ENCODE measurements around the gene TAMM41. TPM values are rescaled to one million over a fixed set of nuclear protein-coding genes. Genes with fewer than 3 reads are reported as not detected.

Gene TAMM41
- total RNA-seq, 1 donor from 2014 or later = 13.9 TPM

GRCh38 chr3:11844891-11845290, 1.8 kb downstream of the TAMM41 start:
- Histone ChIP-seq H3K4me2 (ENCODE audit: low read length) (peak overlapping the region; percentile 95), H3K27me3 (ENCODE audit: insufficient read depth, low read length) (no peaks in the 10 kb centered on the region), H4K20me1 (ENCODE audit: insufficient read depth, low read length) (peaks cover 5% of the 10 kb centered on the region), H3K36me3 (ENCODE audit: insufficient read depth, low read length) (peaks cover 21% of the 10 kb centered on the region), H3K9ac (ENCODE audit: low read length) (no peak overlapping the region), H3K4me1 (ENCODE audit: insufficient read depth, low read length) (peaks cover 9% of the 10 kb centered on the region), H3K79me2 (ENCODE audit: insufficient read depth, low read length) (peaks cover 43% of the 10 kb centered on the region), H2AFZ (ENCODE audit: low read depth, low read length) (no peak overlapping the region), H3K9me3 (ENCODE audit: insufficient read depth, low read depth, low read length) (no peaks in the 10 kb centered on the region), H3K27ac (ENCODE audit: low read depth, low read length) (no peak overlapping the region), H3K4me3 (ENCODE audit: insufficient read depth, low read depth, low read length) (no peak overlapping the region)
- H3K36me3 Mint-ChIP-seq (ENCODE audit: low read depth, unreplicated experiment) = peaks cover 18% of the 10 kb centered on the region
- FAIRE-seq = no peak
- H3K9me3 Mint-ChIP-seq (ENCODE audit: unreplicated experiment) = peaks cover under 1% of the 10 kb centered on the region
- TF ChIP-seq CTCF (IDR thresholded peaks at IDR 0.05; ENCODE audit: insufficient read depth, low read depth, low read length) (no peak), EZH2 (IDR thresholded peaks at IDR 0.05; ENCODE audit: insufficient read depth, low read length) (no peak)
- peak overlapping the region; percentile 100 for H3K4me3 Mint-ChIP-seq (ENCODE audit: unreplicated experiment)
- peaks cover 2% of the 10 kb centered on the region for H3K27me3 Mint-ChIP-seq (ENCODE audit: low read depth, unreplicated experiment)
- DNase-seq (ENCODE audit: low read depth) = no peak
- H3K4me1 Mint-ChIP-seq (ENCODE audit: low read depth, unreplicated experiment) = peaks cover 12% of the 10 kb centered on the region
- no peak overlapping the region for H3K27ac Mint-ChIP-seq (ENCODE audit: unreplicated experiment)

GRCh38 chr3:11835028-11835639, 11.6 kb downstream of the TAMM41 start:
- H2AFZ ChIP-seq (ENCODE audit: low read depth, low read length) = no peak overlapping the region
- TF ChIP-seq EZH2 (IDR thresholded peaks at IDR 0.05; ENCODE audit: insufficient read depth, low read length) (no peak), CTCF (IDR thresholded peaks at IDR 0.05; ENCODE audit: insufficient read depth, low read depth, low read length) (peak; percentile 39)
- Mint-ChIP-seq H3K36me3 (ENCODE audit: low read depth, unreplicated experiment) (peaks cover 14% of the 10 kb centered on the region), H3K9me3 (ENCODE audit: unreplicated experiment) (peaks cover 3% of the 10 kb centered on the region), H3K4me3 (ENCODE audit: unreplicated experiment) (no peak overlapping the region), H3K27ac (ENCODE audit: unreplicated experiment) (no peak overlapping the region), H3K4me1 (ENCODE audit: low read depth, unreplicated experiment) (peaks cover 7% of the 10 kb centered on the region), H3K27me3 (ENCODE audit: low read depth, unreplicated experiment) (no peaks in the 10 kb centered on the region)
- H3K4me2 ChIP-seq (ENCODE audit: low read length) = no peak overlapping the region
- no peaks in the 10 kb centered on the region for H3K9me3 ChIP-seq (ENCODE audit: insufficient read depth, low read depth, low read length)
- H3K4me1 ChIP-seq (ENCODE audit: insufficient read depth, low read length) = no peaks in the 10 kb centered on the region
- no peak overlapping the region for H3K27ac ChIP-seq (ENCODE audit: low read depth, low read length)
- no peaks in the 10 kb centered on the region for H3K27me3 ChIP-seq (ENCODE audit: insufficient read depth, low read length)
- peaks cover 25% of the 10 kb centered on the region for H3K36me3 ChIP-seq (ENCODE audit: insufficient read depth, low read length)
- peak; percentile 8 for DNase-seq (ENCODE audit: low read depth)
- H4K20me1 ChIP-seq (ENCODE audit: insufficient read depth, low read length) = peaks cover 19% of the 10 kb centered on the region
- peak; percentile 79 for FAIRE-seq
- H3K4me3 ChIP-seq (ENCODE audit: insufficient read depth, low read depth, low read length) = no peak overlapping the region
- no peaks in the 10 kb centered on the region for H3K79me2 ChIP-seq (ENCODE audit: insufficient read depth, low read length)
- no peak overlapping the region for H3K9ac ChIP-seq (ENCODE audit: low read length)
